HG03196 (cell line): ENCODE data around the gene GKAP1.
A peak's percentile ranks its signal among the peaks of the same experiment; 100 is the strongest.
"Not testable (repeated sequence)": the region's sequence is repeated elsewhere in the genome, so short reads cannot be mapped to it uniquely, and the experiment has no call there.

Experiments used
- ATAC-seq: cut with Tn5 transposase; IDR thresholded peaks from one replicate; pipeline ENCODE4 v1.9.1; 2021; ENCODE audit not compliant: unreplicated experiment

GKAP1 gene

DNA sequence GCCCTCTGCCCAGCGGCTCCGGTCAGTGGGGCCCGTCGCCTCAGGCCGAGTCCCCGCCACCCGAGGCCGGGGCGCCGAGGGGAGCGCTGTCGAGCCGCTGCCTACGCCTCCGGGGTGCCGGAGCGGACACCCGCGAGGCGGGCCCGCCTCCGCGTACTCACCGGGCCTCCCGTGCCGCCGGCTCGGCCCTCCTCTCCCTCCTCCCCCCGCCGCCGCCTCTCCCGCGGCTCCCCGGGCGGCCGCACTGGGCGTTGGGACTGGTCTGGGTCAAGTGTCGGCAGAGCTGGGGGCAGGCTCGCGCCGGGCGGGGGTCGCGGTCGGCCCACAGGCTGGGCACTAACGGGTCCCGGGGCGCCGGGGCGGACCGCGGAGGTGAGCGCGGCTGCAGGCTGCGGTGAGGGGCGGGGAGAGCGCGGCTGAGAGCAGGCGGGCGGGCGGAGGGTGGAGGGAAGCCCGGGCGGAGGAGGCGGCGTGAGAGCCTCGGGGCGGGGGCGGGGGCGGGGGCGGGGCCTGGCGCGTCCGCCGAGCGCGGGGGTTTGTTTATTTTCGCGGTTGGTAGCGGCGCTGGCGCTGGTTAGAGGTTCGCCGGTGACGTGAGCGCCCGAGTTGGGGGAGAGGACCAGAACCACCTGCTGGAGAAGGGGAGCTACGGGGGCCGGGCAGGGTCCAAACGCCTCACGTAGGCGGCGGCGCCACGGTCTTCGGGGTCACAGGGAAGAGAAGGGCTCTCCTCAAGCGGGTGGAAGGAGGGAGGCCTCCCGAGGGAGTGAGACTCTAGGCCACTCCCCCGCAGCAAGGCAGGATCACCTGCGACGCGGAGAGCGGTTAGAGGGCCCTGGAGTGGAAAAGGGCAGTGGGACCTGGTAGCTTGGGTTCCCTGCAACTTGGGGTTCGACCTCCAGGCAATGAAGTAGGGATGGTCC, at the start of gene GKAP1:
Gene GKAP1, minus strand, starts transcription at position 414 of the 923 bp plus-strand sequence. CDS start 11,252 bp downstream, outside the sequence.
- peak; percentile 80 for ATAC-seq

DNA sequence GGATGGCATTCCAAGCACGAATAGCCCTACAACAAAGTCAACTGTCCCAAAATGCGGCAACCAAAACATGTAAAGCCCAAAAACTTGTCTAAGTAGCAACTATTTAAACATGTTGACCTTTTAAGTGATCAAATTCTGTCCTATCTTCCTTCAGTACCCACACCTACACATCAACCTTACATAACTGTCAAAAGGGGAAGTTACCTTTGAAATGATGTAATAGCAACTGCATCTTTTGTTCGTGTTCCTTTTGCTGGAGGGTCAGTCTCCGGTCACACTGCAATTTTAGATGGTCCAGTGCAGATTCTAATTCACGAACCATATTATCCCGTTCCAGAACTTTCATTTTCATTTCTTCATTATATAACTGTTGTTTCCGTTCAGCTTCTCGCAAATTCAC, 32.3 kb upstream of the GKAP1 start:
- ATAC-seq: not testable (repeated sequence)

DNA sequence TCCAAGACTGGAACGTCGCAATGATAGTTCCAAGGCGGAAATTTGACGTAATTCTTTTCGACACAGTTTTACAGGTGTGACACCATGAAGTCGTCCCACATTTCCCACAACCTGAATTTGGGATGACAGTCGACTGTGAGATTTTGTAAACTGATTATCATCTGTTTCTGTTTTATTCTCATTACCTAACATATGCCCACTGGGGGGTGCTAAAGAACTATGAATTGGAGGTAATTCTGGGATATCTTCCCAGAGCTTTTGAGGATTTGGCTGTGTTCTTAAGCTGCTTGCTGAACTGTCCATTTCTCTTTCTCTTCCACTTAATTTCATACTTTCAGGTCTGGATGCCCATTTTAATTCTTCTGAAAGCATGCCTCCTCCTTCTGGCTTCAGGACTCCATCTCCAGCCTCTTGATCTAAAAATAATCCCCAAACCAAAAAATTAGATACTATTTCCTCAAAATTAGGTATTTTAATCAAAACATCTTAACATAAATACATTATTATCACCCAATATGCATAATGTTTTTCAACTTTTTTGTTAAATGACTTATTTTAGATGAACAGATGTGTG, 19.6 kb upstream of the GKAP1 start:
- not testable (repeated sequence) for ATAC-seq

DNA sequence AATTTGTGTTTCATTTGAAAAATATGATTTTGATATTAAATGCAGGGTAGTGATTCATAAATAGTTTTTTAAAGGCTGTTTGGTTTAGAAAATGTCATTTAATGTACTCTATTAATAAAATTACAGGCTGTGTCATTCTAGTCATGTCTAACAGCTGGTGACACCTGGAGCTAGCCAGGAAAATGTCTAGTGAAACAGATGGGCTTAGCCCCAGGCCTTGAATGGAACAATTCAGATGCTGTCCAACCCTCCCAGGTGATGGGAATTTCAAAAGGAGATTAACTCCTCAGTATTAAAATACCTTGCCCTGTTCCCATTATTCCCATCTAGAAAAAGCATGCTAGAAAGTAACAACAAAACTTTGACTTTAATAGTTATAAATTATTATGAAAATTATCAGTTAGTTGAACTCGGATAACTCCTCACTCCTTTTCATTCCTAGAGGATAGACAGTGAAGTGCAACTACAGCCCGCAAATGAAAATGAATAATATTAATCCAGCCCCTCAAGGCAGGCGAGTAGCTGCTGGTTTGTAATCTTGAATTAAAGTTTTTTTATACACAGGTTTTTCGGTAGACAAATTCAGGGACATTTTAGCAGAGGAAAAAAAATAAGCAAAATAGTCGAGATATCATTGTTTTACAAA, 13.0 kb upstream of the GKAP1 start:
- ATAC-seq: not testable (repeated sequence)

DNA sequence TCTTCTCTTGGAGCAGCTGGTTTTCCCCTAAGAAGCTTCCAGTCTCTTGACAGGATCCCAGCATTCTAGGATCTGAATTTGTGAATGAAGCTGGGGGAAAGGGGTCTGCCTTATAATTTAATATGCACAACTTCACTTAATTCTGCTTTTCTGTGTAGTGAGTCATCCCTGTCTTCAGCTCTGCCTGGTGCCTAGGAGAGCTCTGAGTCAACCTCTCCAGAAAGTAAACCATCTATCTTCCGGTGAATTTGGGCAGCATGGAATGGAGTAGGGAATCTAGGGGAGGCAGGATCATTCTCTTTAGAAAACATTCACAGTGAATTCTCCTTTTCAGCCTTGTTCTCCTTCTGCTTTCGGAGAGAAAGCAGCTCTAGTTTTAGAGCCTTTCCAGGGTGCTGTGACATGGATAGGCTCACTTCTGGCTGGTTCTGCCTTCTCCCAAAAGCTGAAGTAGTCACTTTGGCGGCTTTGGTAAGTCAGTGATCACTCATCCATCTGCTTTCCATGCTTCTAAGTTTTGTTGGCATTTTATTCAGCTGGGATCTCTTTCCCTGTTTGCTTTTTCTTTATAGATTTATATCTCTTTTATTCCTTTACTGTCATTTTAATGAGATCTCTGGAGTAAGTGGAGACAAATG, 7.5 kb upstream of the GKAP1 start:
- ATAC-seq: not testable (repeated sequence)

DNA sequence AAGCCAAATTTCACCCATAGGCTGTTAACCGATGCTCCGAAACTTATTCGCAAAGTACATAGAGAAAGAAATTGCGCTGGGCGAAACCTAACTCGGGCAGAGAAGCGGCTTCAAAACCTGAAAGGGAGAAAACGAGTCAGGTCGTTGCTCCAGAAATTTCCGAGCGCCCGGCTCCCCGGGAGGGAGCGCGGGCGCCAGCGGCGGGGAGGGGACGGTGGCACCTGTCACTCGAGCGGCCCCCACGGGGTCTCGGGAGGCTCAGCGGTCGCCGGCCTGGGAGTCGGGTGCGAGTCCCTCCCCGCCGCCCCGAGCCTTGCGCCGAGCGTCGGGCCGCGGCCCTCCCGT, 586 bp downstream of the GKAP1 start:
- ATAC-seq: not testable (repeated sequence)

DNA sequence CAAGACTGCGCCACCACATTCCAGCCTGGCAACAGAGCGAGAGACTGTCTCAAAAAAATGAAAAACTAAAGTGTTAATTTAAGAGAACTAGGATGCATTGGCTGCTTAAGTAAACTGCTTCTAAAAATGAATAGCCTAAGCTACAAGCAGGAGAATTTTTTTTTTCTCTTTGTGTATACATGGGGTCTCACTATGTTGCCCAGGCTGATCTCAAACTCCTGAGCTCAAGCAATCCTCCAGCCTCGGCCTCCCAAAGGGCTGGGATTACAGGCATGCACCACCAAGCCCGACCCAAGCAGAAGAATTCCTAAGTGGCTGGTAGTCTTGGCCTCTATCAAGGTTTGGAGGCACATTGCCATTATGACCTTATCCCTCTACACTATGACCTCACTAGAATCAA, 2.4 kb downstream of the GKAP1 start:
- ATAC-seq: not testable (repeated sequence)

DNA sequence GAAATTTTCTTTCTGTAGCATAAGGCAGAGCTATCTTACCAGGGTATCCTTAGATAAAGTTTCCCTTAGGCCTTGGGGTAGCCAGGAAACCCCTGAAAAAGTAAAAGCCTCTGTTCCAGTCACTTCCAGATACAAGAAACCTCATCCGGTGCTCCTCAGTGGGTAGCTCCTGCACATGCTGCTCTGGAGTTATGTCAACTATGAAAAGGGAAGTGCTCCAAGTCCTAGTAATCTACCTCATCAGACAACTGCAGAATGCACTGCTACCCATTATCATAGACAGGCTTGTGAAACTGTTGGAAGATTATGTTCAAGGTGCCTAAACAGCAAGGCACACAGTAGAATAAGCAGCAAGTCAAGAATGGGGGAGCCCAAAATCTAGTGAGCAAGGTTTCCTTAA, 8.4 kb downstream of the GKAP1 start:
- ATAC-seq: not testable (repeated sequence)

DNA sequence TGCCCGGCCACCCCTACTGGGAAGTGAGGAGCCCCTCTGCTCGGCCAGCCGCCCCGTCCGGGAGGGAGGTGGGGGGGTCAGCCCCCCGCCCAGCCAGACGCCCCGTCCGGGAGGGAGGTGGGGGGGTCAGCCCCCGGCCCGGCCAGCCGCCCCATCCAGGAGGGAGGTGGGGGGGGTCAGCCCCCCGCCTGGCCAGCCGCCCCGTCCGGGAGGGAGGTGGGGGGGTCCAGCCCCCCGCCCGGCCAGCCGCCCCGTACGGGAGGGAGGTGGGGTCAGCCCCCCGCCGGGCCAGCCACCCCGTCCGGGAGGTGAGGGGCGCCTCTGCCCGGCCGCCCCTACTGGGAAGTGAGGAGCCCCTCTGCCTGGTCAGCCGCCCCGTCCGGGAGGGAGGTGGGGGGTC, 13.1 kb downstream of the GKAP1 start:
- ATAC-seq: not testable (repeated sequence)

DNA sequence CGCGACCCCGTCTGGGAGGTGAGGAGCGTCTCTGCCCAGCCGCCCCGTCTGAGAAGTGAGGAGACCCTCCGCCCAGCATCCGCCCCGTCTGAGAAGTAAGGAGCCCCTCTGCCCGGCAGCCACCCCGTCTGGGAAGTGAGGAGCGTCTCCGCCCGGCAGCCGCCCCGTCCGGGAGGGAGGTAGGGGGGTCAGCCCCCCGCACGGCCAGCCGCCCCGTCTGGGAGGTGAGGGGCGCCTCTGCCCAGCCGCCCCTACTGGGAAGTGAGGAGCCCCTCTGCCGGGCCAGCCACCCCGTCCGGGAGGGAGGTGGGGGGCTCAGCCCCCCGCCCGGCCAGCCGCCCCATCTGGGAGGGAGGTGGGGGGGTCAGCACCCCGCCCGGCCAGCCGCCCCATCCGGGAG, 13.6 kb downstream of the GKAP1 start:
- not testable (repeated sequence) for ATAC-seq

DNA sequence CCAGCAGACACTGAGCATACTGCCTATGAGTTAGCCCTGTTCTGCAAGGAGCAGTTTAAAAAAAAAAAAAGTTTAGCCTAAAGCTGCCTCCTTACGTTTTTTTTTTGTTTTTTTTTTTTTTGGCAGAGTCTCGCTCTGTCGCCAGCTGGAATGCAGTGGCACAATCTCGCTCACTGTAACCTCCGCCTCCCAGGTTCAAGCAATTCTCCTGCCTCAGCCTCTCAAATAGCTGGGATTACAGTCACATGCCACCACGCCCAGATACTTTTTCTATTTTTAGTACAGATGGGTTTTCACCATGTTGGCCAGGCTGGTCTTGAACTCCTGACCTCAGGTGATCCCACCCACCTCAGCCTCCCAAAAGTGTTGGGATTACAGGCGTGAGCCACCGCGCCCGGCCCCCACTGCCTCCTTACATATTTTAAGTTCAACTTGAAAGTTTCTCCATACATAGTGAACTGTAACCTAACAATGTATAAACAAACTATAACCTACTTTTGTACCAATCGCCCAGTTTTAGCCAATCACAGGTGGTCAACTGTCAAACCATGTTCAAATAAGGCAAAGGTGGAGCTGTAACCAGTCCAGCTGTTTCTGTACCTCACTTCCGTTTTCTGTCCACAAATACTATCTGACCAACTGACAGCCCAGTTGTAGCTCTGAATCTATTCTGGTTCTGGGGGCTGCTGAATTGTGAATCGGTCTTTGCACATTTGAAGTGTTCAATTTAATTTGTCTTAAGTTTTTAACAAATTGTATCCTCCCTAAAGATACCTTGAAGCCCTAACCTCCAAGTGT, 17.1 kb downstream of the GKAP1 start:
- ATAC-seq: no peak

DNA sequence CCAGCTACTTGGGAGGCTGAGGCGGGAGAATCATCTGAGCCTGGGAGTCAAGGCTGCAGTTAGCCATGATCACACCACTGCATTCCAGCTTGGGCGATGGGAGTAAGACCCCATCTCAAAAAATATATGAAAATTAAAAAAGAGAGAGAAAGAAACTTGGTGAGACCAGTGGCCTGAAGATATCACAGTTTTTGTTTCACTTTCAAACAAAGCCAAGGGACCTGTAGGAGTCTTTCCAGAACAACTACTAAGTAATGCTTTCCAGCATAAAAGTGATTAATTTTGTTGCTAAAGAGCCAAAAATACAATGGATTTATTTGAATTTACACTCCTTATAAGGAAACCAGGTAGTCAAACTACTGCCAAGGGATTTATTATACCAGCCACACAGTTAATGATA, 23.5 kb downstream of the GKAP1 start:
- ATAC-seq: no peak

DNA sequence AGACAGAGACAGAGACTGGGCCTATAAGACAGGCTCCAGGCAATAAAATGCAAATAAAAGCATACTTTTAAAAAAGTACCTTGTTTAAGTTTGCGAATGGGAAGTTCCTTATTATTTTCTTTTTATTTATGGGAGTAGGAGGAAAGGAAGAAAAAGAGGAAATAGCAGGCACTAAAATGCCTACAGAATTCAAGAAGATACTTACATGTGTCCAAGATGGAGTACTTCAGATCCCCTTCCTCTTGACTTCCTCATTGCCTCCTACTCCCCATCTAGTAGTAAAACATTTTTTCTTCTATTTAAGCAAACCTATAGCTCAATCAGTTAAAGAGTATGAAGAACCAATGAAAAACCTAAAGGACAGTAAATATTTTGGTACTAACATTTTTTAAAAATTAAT, 24.8 kb downstream of the GKAP1 start:
- ATAC-seq: no peak

DNA sequence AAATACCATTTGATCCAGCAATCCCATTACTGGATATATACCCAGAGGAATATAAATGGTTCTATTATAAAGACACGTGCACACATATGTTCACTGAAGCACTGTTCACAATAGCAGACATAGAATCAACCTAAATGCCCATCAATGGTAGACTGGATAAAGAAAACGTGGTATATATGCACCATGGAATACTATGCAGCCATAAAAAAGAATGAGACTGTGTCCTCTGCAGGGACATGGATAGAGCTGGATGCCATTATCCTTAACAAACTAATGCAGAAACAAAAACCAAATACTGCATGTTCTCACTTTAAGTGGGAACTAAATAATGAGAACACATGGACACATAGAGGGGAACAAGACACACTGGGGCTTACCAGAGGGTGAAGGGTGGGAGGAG, 39.4 kb downstream of the GKAP1 start:
- ATAC-seq: no peak

DNA sequence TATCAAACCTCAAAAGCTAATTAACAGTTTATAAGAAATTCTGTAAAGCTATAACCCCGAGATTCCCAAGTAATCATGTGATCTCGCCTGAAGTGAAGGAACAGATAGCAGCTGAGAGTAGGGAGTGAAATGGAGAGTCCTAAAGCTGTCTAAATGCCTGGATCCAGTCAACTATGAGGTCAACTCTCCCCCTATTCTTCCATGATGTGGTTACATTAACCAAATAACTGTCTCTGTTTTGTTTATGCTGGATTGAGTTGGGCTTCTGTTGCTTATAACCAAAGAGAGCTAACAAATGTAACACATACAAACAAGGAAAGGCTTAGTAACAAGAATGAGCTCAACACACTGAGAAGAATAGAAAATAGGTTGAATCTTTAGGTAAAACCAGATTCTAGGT, 41.6 kb downstream of the GKAP1 start:
- ATAC-seq: no peak

DNA sequence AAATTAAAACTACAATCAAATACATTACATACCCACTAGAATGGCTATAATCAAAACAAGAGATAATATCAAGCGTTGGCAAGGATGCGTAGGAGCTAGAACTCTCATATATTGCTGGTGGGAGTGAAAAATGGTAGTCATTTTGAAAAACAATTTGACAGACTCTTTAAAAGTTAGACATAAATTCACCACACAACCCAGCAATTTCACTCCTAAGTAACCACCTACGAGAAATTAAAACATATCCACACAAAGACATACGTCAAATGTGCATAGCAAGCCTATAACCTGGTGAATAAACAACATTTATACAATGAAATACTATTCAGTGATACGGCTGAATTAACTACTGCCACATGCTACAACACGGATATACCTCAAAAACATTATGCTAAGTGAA, 44.7 kb downstream of the GKAP1 start:
- ATAC-seq: no peak

DNA sequence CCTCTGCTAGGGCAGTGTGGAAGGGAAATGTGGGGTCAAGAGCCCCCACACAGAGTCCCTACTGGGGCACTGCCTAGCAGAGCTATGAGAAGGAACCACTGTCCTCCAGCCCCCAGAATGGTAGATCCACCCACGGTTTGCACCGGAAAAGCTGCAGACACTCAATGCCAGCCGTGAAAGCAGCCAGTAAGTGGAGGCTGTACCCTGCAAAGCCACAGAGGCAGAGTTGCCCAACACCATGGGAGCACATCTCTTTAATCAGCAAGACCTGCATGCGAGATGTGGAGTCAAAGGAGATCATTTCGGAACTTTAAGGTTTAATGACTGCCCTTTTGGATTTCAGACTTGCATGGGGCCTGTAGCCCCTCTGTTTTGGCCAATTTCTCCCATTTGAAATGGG, 52.2 kb downstream of the GKAP1 start:
- ATAC-seq: no peak

DNA sequence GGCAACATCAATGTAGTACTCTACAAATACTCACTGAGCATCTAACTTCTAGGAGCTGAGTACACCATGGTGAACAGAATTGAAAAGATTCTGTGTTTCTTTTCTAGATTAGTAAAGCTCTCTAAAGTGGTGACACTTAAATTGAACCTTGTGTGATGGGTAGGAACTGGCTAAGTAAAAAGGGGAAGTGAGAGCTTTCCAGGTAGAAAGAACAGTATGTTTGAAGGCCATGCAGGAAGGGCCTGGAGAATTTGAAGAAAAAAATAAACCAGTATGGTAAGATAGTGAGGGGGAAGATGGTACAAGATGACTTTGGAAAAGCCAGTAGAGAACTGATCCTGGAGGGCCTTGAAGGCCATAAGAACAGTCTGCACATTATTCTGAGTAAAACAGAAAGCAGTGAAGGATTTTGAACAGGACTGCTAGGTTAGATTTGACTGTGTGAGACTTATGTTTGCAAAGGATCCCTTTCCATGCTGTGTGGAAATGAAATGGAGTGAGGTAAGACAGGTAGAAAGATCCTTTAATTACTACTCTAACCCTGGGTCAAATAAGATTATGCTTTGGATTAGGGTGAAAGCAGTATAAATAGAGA, 63.1 kb downstream of the GKAP1 start:
- peak; percentile 83 for ATAC-seq

DNA sequence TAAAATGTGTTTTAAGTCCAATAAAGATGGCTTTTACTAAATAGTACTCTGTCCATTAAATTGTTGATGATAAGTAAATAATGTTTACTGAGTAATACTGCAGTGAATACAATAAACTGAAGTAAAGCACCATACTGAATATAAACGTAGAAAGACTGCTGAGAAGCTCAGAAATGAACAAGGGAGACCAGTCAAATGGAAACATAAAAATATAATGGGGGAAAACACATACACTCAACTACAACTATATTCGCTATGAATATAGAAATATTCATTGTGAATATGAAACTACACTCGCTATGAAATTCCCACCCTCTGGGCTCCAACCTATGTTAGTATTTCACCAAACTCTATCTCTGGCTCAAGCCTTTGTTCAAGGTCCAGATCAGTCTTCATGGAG, 67.9 kb downstream of the GKAP1 start:
- no peak for ATAC-seq

DNA sequence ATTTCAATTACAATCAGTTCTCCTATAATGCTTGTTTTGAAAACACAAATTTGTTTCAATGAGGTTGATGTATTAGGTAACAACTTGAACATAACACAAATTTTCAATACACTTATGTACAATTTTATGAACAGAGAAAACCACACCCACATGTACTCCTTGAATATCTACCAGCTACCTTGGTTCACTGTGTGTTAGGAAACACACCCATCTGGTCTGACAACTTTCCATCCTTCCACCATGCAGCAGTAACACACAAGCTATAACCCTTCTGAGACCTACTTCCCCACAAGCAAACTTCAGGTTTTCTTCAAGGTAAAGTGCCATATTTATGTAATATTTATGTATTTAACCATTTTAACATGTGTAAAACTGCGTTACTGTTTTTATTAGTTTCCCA, 73.4 kb downstream of the GKAP1 start:
- no peak for ATAC-seq
